Pulmonary artery endothelial cell (primary cell): ENCODE measurements around the gene ZNF423. TPM values are rescaled to one million over a fixed set of nuclear protein-coding genes. Genes with fewer than 3 reads are reported as not detected.

Experiments
- DNase-seq: peaks from one replicate; pipeline ENCODE4 v3.0.0-alpha.2; 2011; ENCODE audit warnings: low read depth, low spot score
- total RNA-seq: library from RNA; depleted of rRNA; stranded (reverse); fragments of >200 nt; gene quantifications from 2 replicates; pipeline ENCODE4 v1.2.3, GENCODE V29; 2014

The ZNF423 gene
- total RNA-seq, 1 donor from 2014 or later = 0.73 TPM

DNA sequence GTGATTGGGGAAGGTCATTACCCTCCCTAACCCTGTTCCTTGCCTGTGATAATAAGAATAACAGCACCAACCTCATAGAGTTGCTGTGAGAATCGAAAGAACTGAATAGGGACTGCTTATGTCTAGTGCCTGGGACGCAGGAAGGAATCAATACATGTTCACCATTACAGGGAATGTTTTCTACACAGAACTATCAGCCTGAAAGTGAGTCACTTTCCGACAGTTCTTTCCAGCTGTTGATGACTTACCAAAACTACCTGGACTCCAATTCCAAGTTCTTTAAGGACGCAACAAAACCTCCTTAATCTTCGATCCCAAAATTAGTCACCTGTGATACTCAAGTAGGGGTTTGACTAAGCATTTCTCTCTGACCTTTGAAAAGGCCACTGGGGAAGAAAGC is 29.4 kb downstream of the ZNF423 start:
- no peak for DNase-seq

DNA sequence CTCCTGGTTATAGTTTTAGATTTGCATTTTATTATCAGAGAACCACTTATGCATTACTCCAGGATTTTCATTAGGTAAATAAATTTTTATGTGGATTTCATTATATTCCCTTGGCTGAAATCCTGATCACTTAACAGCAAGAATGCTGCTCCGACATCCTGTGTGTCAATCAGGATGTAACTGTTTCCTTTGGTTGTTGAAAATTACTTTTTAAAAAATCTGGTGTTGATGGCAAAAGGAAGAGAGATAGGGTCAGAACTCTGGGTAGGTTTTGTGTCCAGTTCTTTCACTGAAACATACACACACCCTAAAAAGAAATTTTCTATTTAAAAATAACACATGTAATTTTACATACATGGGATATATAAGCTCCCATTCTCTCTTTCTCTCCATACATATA is 30.9 kb downstream of the ZNF423 start:
- DNase-seq = no peak

DNA sequence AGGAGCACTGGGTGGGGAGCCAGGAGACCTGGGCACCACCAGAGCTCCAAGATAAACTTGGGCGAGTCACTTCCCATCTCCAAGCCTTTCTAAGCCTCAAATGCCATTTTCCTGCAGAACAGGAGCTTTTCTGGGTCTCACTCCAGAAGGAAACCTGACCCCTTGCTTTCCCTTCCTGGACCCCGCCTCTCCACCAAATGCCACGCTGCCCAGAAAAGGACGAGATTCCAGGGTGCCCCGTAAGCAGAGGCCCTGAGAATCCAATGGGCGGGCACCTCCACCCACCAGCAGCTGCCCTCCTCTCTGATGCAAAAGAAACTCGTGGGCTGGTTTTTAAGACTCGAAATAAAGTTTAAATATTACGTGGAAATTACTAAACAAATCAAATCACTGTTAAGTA is 31.3 kb downstream of the ZNF423 start:
- no peak for DNase-seq

DNA sequence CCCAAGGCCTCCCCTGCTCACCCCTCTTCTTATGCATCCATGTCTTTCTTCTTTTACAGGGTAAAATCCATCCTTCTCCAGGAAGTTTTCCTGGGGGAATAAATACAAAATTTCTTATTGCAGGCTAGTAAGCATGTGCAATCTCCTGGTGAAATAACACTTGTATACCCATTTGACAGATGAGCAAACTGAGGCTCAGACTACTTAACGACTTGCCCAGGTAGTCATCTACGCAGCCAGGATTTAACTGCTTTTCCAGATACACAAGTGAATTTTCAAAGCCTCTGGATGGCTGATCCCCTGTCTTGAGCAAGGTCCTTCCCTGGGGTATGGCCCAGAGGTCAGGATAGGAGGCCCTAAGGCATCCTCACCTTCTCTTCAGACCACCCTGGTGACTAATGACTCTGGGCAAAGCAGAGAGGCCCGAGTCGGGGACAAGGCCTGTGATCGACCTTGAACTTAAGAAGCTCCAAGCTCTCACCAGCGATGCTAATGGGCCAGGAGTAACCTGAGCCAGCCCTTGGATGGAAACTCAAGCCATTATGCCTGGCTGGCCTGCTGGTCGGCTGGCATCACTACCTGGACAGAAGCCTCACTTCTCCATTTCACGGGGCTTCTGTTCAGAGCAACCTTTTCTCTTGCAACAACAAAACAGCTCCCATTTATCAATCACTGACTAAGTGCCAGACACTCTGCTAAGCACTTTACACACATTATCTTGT is 33.1 kb downstream of the ZNF423 start:
- DNase-seq = no peak

DNA sequence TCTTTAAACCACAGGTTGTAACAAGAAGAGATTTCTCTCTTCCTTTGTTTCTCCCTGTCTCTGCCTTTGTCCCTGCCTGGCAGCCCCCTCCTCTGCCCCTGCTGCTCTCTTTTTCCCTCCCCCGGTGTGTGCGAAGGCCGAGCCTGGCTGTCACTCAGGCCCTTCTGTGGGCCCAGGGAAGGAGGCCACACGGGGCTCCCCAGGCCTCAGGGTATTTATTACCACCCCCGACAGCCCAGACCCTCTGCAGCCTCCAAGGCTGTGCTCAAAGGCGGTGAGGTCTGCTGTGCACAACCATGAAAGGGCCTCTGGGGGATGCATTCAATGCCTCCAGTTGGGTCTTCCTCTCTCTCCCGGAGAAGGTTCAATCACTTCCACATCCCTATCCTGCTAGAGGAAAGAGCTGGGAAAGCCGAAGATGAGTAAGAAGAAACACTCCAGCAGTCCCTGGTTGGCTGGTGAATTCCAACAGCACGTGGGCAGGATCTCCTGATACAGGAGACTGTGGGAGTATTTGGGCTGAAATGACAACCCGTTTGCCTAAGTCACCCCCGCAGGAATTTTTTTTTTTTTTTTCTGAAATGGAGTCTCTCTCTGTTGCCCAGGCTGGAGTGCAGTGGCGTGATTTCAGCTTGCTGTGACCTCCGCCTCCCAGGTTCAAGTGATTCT is 34.2 kb downstream of the ZNF423 start:
- no peak for DNase-seq

DNA sequence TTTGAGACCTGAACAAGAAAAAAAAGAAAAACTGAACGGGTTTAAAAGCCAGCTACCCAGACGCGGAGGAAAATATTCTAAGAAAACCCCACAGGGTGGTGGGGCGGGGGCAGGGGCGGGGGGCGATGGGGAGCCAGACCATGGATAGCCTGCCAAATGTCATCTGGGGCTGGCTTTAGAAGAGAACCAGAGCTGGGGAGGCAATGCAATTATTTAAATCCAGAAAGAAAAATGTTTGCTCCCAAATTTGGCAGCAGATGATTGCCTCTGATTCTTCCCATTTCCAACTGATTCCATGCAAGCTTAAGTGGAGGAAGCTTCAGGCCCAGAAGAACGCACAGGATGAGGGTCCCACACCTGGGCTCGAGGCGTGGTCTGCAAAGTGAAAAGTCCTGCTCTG is 34.8 kb downstream of the ZNF423 start:
- DNase-seq = no peak

DNA sequence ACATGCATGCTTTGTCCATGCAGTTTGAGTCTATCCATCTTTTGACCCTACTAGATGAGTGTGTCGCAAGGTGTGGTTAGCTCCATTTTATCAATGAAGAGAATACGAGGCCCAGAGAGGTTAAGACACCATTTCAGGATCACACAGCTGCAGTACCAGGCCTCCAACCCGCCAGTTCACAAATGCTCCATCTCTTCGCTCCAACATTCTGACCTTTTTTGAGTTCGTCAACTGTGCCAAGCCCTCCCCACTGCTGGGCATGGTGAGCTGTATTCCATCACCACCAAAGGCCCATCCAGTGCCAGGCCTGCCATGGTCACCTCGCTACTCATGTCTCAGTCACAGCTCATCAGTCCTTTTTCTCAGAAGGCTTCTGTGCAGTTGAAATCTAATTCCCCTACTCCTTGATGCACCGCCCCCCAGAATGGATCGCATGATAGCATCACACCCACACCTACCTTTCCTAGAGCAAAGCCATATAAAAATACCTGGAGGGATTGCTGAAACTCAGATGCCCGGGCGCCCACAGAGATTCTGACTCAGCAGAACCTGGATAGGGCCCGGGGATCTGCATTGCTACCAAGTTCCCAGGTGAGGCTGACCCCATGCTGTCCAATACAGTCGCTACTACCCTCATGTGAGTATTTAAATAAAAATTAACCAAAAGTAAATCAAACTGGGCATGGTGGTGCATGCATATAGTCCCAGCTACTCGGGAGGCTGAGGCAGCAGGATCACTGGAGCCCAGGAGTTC is 38.0 kb downstream of the ZNF423 start:
- no peak for DNase-seq

DNA sequence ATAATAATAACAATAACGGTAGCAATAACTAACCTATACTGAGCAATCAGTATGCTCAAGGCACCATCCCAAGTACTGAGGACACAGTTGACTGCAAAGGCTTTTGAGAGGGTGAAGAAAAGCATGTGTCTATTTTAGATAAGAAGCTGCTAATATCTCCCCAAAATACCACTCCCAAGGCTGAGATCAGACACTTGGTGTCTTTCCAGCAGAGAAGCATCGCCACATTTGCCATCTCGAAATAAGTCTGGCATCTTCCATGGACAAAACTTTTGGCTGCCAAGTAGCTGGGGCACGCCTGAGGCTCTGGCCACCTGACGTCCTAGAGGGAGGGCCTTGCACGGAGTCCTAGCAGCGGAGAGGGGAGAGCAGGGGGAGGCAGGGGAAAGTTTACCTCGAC is 39.0 kb downstream of the ZNF423 start:
- DNase-seq = no peak

DNA sequence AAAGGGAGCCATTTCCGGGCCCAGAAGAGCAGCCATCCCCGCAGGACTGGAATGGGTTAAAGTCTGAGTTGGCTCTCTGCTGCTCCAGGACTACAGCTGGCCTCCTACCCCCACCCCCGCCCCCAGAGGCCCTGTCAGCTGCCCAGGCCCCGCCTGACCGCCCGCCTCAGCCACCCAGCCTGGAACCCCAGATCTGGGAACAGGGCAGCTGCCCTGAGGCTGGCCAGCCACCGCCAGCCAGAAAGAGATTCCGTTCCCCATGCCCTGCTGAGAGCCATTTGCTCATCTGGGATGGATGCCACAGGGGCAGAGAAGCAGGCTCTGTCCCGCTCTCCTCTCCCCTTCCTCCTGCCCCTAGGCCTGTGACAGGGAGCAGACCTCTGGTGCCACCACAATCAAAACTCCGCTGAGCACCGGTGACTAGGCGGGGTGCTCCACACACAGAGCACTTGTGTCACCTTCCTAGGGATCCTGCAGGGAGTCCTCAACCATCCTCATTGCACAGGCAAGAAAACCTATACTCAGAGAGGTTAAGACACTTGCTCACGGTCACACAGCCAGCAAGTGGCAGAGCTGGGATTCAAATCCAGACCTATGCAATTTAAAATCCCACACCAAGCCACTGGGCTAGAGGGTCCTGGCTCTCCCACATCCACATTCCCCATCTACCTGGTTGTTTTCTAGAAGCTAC is 44.1 kb downstream of the ZNF423 start:
- no peak for DNase-seq

DNA sequence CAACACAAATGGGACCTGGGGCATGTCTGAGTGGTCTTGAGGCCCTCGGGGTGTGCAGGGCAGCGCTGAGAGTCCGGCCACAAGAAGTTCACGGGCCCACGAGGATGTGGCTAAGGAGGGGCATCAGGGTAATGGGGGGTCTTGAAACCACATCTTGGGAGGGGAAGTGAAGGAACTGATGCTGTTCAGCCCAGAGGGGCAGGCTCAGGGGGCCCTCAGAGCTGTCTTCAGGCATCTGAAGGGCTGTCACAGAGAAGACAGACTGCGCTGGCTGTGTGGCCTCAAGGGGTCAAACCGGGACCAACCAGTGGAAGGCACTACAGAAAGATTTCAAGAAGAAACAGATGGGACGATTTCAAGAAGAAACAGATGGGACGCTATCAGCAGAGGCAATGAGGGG is 45.1 kb downstream of the ZNF423 start:
- DNase-seq = no peak

DNA sequence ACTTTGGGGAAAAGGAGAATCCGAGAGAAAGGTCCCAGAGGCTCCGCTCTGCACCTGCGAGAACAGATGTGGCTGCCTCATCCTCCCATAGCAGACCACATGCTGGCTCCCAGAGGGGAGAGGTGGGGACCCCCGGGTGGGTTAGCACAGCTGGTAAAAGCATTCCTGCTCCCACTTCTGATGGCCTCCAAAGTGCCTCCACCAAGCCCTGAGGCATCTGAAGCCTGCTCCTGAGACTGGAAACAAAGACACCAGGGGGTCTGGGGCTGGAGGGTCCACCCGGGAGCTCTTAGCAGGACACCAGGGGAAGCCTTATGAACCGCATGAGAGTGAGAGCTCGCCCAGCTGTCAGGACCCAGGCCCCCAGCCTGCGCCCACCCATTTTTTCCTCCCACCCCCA is 46.4 kb downstream of the ZNF423 start:
- DNase-seq = no peak

DNA sequence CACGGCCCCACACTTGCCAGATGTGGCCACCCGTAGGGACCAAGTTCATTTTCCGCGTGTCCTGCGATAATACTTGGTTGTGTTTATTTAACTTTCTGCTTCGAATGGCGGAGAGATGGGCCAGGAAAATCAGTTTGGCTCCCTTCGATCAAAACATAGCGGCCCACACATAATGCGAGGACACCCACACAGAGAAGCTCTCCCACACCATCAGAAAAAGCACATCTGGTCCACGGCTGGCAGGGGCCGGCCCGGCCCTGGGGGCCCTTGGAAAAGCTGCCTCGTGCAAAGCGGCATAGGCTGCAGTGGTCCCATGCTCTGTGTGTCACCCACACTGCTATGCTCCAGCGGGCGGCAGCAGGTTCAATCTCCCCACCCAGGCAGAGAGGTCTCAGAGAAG is 46.9 kb downstream of the ZNF423 start:
- DNase-seq = no peak

DNA sequence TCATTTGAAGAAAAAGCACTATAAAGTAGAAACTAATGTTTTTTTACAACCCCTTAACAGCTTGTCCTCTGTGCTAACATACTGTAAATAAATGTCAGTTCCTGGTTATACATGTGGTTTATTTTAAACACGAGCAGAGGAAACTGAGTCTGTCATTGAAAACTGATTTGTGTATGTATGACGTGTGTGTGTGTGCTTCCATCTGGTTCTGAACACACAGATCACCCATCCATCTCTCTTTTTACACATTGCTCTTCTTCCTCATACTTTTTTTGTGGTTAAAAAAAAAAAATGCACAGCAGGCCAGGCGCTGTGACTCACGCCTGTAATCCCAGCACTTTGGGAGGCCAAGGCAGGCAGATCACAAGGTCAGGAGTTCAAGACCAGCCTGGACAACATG is 49.5 kb downstream of the ZNF423 start:
- DNase-seq = no peak

DNA sequence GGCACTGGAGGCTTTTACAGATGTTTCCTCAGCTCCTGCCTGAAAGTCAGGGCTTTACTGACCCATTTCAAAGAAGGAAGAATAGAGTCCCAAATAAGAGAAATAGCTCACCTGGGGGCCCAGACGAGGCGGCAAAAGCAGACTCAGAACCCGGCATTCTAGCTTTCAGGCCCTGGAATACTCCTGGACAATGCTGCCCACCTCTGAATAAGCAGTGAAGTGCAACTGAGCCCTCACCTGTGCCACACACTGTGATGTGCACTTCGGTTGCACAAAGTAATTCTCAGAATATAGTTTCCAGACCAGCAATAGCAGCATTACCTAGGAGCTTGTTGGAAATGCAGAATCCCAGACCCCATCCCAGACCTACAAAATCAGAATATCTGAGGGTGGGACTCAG is 54.6 kb downstream of the ZNF423 start:
- no peak for DNase-seq

DNA sequence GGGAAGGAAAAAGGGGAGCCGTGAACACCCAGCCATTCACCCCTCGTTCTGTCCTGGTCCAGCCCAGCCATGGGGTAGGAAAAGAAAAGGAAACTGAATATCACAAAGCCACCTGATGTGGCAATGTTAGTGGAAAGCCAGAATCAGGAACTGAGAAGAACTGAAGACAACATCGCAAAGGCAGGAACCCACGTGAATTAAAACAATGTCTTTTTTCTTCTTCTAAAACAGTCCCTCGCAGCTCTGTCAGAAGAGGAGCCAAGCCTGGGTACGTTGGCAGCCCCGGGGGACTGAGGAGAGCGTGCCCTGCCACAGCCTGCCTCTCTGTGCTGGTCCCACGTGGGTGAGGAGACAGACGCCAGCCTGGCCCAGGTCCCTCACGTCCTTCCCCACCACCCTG is 55.0 kb downstream of the ZNF423 start:
- no peak for DNase-seq

DNA sequence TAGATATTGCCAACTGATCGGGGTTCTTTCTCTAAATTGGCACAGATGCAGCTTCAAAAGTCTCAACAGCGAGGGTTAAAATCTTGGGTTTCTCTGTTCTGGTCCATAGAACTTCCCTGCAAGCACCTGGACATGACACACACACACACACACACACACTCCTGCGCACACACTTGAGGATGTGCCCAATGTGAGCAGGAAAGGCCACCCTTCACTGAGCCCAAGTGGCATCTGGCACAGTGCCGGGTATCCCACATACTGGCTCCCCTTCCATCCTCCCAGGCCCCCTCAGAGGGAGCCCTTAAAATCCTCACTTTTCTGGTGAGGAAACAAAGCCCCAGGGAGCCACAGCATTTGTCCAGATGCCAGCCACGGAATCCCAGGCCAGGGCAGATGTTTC is 55.5 kb downstream of the ZNF423 start:
- no peak for DNase-seq

DNA sequence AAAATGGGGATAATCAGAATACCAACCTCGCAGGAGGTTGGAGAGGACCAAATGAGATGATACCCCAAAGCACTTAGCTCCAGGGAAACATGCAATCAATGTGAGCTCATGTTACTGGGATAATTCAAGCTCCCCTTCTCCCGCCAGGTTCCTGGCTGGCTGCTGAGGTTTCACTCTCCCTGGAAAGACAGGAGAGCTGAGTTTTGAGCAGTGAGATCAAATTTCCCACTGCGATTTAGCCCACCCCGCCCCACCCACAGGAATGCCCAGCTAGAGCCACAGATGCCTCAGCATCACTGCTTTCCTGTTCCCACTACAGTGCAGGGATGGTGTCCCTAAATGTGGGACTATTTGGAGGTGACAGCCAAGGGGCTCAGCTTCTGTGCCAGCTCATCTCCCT is 56.7 kb downstream of the ZNF423 start:
- no peak for DNase-seq

DNA sequence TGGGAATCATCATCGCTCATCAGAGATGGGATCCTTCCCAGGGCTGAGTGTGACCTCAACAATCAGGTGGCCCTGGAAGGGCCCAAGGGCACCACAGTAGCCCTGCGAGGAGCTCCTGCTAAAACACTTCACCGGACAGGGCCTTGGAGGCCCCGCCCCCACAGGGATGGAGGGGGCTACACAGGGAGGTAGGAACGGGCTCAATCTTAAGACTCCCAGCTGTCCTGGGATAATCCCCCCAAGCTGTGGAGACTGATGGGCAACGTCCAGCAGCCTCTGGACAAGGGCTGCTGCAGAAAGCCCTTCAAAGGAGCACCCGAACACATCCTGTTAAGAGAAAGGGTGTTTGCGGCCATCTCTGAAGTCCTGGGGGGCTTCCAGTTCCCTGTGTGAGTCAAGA is 60.4 kb downstream of the ZNF423 start:
- DNase-seq = no peak

DNA sequence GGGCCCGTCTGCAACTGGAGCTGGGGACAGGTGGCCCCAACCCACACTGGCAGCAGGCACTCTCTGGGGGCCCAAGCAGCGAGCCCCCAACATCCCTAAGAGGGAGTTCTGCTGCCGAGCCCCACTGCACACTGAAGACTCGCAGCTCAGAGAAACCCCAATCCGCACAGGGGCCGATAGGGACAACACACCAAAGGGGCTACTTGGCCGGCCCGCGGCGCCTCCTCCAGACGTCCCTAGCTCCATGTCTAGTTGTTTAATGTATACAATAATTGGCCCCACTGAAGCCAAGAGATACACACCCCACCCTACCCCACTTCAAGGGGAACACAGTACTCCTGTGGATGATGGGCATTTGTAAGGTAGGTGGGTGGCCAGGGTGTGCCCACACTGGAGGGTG is 62.7 kb downstream of the ZNF423 start:
- no peak for DNase-seq

DNA sequence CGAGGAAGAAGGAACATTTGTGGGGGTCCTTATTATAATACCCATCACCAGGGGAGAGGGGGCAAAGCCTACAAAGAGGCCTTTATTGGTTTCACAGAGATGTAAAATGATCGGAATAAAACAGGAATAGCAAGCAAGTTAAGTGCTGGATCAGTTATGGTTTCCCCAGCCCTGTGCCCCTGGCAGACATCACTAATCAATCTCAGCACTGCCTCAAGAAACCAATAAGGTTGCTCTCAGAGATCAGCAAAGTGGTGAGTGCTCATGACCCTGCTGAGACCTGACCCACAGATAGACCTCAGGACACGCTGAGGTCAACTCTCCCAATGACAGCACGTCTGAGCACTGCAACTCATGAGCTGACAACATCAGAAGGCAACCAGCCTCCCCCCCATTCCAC is 66.3 kb downstream of the ZNF423 start:
- DNase-seq = no peak

DNA sequence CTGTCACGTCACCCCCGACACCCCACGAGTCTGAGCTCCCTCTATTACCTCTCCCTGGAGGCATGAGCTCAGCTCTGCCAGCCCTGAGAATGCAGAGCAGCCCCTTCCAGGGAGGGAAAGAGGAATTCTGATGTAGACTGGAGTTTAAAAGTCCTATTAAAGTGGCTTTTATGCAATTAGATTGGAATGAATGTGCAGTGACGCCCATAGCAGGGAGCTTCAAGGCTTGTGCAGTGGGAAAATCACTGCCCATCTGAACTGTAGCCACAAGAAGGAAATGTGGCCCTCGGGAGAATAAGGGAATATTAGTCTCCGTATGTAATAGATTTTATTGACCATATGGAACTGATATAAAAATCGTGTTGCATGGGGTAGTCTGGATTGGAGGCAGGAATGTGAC is 66.9 kb downstream of the ZNF423 start:
- DNase-seq = no peak

DNA sequence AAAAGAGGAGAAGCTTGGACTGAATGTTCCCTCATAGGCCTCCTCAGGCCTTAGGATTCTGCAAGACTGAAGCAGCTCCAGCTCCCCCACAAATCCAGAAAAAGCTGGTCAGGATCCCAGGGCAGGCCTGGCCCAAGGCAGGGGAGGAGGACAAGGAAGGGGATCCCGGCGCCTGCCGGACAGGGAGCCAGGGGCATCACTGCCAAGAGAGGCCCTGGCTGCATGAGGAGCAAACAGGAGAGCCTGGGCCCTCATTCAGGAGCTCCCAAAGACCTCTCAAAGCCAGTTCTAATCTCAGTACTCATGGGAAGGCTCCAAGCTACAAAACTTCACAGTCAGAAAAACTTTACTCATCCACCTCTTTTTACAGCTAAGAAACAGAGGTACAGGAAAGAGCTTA is 67.3 kb downstream of the ZNF423 start:
- no peak for DNase-seq
